Measurements from ENCODE around the gene RGS3. TPM values are rescaled to one million over a fixed set of nuclear protein-coding genes. Genes with fewer than 3 reads are reported as not detected.
A peak's percentile ranks its signal among the peaks of the same experiment; 100 is the strongest.

The RGS3 gene
- total RNA-seq, 1 donor from 2014 or later, result 15.0 TPM

DNA sequence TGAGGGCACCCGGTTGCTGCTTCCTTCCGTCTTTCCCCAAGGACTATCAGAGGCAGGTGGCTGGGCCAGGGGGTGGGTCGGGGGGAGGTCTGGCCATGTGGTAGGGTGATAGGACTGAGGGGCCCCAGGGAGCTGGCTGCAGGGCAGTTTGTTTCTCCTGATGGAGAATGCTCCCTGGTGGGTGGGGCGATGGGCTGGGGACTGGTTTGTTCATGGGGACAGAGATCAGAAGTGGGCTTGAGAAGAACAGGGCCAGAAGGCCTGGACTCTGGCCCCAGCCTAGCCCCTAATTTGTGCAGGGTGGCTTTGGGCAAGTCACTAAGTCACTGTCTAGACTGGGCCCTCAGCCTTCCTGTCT lies 117.4 kb downstream of the RGS3 start:
- POLR2A ChIA-PET, result interaction anchor here (1.5 to 5.1 kb wide), 6 partner anchors 57 to 204 kb away, joined by 7 to 83 read pairs (median 15); partner anchors contain the start of genes ALAD, C9orf43, HDHD3 and POLE3
- no peak for ATAC-seq (ENCODE audit: low read depth)
- Mint-ChIP-seq H3K27ac (peak overlapping the region; percentile 94), H3K4me1 (peaks cover 73% of the 10 kb centered on the region), H3K27me3 (no peaks in the 10 kb centered on the region), H3K9me3 (no peaks in the 10 kb centered on the region), H3K4me3 (peak overlapping the region; percentile 79), H3K36me3 (ENCODE audit: low read depth) (peaks cover 31% of the 10 kb centered on the region)
- intact Hi-C loops (cut with micrococcal nuclease), result loop anchor here (1.0 to 2.0 kb wide), 7 partner anchors 16 to 430 kb away; partner anchors contain the start of genes C9orf43, FKBP15, POLE3 and SLC31A1
- CTCF ChIA-PET, result interaction anchor here (1.1 to 3.3 kb wide), 4 partner anchors 75 to 307 kb away, joined by 3 to 58 read pairs (median 40); partner anchors contain the start of genes CDC26, POLE3 and PRPF4
- TF ChIP-seq, protein P1, sequence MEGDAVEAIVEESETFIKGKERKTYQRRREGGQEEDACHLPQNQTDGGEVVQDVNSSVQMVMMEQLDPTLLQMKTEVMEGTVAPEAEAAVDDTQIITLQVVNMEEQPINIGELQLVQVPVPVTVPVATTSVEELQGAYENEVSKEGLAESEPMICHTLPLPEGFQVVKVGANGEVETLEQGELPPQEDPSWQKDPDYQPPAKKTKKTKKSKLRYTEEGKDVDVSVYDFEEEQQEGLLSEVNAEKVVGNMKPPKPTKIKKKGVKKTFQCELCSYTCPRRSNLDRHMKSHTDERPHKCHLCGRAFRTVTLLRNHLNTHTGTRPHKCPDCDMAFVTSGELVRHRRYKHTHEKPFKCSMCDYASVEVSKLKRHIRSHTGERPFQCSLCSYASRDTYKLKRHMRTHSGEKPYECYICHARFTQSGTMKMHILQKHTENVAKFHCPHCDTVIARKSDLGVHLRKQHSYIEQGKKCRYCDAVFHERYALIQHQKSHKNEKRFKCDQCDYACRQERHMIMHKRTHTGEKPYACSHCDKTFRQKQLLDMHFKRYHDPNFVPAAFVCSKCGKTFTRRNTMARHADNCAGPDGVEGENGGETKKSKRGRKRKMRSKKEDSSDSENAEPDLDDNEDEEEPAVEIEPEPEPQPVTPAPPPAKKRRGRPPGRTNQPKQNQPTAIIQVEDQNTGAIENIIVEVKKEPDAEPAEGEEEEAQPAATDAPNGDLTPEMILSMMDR (IDR thresholded peaks at IDR 0.05), result no peak
- no peak for DNase-seq

DNA sequence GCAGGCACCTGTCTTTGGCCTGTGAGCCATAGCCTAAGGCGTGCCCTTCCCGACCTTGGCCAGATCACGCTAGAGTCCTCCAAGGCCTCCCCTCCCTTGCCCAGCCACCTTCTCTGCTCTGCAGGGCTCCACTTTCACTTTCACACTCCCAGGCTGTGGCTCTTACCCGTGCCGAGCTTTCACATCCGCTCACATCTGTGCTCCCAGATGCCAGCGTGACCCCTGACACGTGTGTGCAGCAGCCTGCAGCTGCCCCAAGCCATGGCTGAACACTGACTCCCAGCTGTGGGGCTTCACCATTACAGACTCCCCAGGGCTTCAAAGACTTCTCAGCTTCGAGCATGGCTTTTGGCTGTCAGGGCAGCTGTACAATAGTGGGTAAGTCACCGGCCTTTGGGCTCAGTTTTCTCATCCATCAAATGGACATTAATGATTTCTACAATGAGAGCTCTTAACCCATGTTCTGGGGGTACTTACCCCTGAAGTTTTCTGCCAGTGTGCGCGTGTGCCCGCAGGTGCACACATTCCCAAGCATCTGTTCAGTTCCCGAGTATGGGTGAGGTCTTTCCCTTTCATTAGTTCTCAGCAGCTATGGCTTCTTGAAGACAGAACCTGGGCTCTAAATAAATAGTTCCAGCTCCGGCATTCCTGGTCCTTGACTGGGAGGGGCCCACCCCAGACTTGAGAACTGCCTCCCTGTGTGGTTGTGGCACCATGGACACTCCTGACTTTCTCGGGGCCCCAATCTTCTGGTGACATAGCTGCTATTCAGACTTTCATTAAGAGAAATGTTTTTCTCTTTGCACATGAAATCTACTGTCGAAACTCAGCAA lies 118.6 kb downstream of the RGS3 start:
- peak; percentile 72 for DNase-seq
- Mint-ChIP-seq H3K4me3 (peak overlapping the region; percentile 79), H3K27me3 (no peaks in the 10 kb centered on the region), H3K36me3 (ENCODE audit: low read depth) (peaks cover 39% of the 10 kb centered on the region), H3K27ac (peak overlapping the region; percentile 94), H3K9me3 (no peaks in the 10 kb centered on the region), H3K4me1 (peaks cover 64% of the 10 kb centered on the region)
- ChIA-PET POLR2A (interaction anchor here (0.5 to 5.1 kb wide), 15 partner anchors 8 to 815 kb away, joined by 3 to 83 read pairs (median 3); partner anchors contain the start of genes ALAD, C9orf43, CDC26 and HDHD3), CTCF (interaction anchor here (0.6 to 3.3 kb wide), 27 partner anchors 8 to 1073 kb away, joined by 3 to 58 read pairs (median 3); partner anchors contain the start of genes ALAD, CDC26, POLE3 and PRPF4)
- intact Hi-C loops (cut with micrococcal nuclease), result loop anchor here (1.0 to 2.0 kb wide), 10 partner anchors 17 to 307 kb away; partner anchors contain the start of genes ALAD, CDC26, PRPF4 and WDR31
- peak; percentile 73 for ATAC-seq (ENCODE audit: low read depth)
- TF ChIP-seq, protein P1 (IDR thresholded peaks at IDR 0.05), result no peak

DNA sequence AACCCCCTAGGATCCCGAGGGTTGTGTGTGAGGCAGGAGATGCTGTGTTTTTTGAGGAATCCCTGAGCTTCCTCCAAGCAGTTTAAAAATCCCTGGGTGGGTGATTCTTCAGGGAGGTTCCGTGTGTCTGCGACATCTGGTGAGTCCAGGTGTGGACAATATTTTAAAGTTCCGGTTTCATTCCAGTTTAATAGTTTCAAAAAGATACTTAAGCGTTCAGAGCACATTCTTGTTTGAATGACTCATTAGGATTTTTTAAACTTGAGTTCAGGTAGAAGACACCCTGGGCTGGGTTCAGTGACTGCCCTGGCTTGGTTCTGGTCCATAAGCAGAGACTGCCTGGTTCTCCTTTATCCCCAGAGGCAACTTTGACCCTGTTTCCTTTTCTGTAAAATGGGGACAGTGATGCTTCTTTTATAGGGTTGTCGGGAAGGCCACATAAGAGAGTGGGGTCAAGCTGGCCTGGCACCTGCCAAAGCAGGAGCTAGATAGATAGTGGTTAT lies 119.2 kb downstream of the RGS3 start:
- no peak for DNase-seq
- Mint-ChIP-seq H3K27me3 (no peaks in the 10 kb centered on the region), H3K4me1 (peaks cover 58% of the 10 kb centered on the region), H3K4me3 (no peak overlapping the region), H3K9me3 (no peaks in the 10 kb centered on the region), H3K36me3 (ENCODE audit: low read depth) (peaks cover 41% of the 10 kb centered on the region), H3K27ac (peak overlapping the region; percentile 12)
- ChIA-PET POLR2A (interaction anchor here (2.7 to 5.1 kb wide), 2 partner anchors 172 to 181 kb away, joined by 19 to 83 read pairs; partner anchors contain the start of genes ALAD, C9orf43 and POLE3), CTCF (interaction anchor here (0.7 to 3.3 kb wide), 14 partner anchors 9 to 308 kb away, joined by 3 to 58 read pairs (median 4); partner anchors contain the start of genes ALAD, CDC26 and PRPF4)
- intact Hi-C loops (cut with micrococcal nuclease), result loop anchor here (1.0 to 2.0 kb wide), 7 partner anchors 65 to 307 kb away; partner anchors contain the start of genes ALAD, CDC26 and PRPF4
- TF ChIP-seq, protein P1 (IDR thresholded peaks at IDR 0.05), result no peak
- no peak for ATAC-seq (ENCODE audit: low read depth)

DNA sequence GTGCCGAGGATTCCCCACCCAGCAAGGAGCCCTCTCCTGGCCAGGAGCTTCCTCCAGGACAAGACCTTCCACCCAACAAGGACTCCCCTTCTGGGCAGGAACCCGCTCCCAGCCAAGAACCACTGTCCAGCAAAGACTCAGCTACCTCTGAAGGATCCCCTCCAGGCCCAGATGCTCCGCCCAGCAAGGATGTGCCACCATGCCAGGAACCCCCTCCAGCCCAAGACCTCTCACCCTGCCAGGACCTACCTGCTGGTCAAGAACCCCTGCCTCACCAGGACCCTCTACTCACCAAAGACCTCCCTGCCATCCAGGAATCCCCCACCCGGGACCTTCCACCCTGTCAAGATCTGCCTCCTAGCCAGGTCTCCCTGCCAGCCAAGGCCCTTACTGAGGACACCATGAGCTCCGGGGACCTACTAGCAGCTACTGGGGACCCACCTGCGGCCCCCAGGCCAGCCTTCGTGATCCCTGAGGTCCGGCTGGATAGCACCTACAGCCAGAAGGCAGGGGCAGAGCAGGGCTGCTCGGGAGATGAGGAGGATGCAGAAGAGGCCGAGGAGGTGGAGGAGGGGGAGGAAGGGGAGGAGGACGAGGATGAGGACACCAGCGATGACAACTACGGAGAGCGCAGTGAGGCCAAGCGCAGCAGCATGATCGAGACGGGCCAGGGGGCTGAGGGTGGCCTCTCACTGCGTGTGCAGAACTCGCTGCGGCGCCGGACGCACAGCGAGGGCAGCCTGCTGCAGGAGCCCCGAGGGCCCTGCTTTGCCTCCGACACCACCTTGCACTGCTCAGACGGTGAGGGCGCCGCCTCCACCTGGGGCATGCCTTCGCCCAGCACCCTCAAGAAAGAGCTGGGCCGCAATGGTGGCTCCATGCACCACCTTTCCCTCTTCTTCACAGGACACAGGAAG lies 120.2 kb downstream of the RGS3 start:
- ChIA-PET POLR2A (no interaction called here), CTCF (interaction anchor here (0.7 to 10.9 kb wide), 8 partner anchors 8 to 309 kb away, joined by 3 to 321 read pairs (median 30); partner anchors contain the start of genes ALAD, CDC26 and PRPF4)
- Mint-ChIP-seq H3K27ac (no peak overlapping the region), H3K9me3 (no peaks in the 10 kb centered on the region), H3K4me3 (no peak overlapping the region), H3K27me3 (no peaks in the 10 kb centered on the region), H3K36me3 (ENCODE audit: low read depth) (peaks cover 45% of the 10 kb centered on the region), H3K4me1 (peaks cover 48% of the 10 kb centered on the region)
- intact Hi-C loops (cut with micrococcal nuclease), result loop anchor here (2.0 kb wide), 2 partner anchors 75 to 137 kb away; no protein-coding TSS in a partner anchor
- no peak for DNase-seq
- TF ChIP-seq, protein P1 (IDR thresholded peaks at IDR 0.05), result no peak
- no peak for ATAC-seq (ENCODE audit: low read depth)

All from activated B cell treated with CpG ODN at 0.5 μM for 24 hours (primary cell).